Adrenal gland (tissue), 5 donors: ENCODE results near the gene ARL14EP.

Experiments
- CTCF ChIP-seq, 6 experiments: fragments of 450-650 bp in 4 of 6; fragments of 200-600 bp in 2 of 6; sonication (generic) in 1 of 6; IDR thresholded peaks; 1 replicate in 5 of 6; 2 replicates in 1 of 6; pipeline versions ENCODE4 v1.5.1 to v1.8.0; 2016 to 2021; ENCODE audit warnings: antibody characterized with exemption in 6 of 6, mild to moderate bottlenecking in 2 of 6, moderate library complexity in 1 of 6
- POLR2A ChIP-seq, 2 donors: fragments of 450-650 bp; IDR thresholded peaks; one replicate each; pipeline ENCODE4 v1.6.1; 2017; ENCODE audit warnings: antibody characterized with exemption in 2 of 2, mild to moderate bottlenecking in 2 of 2, moderate library complexity in 1 of 2
- donor health status: DM: no; HTN: no; CAD: no.

- TF ChIP-seq CTCF (IDR thresholded peaks at IDR 0.05) (no peak), POLR2A (IDR thresholded peaks at IDR 0.05) (no peak)
These were observed 6.7 kb upstream of the ARL14EP start for GRCh38 chr11:30316237-30316636.
